Measurements from ENCODE around the gene MEX3B. TPM values are rescaled to one million over a fixed set of nuclear protein-coding genes. Genes with fewer than 3 reads are reported as not detected.

The MEX3B gene
- total and polyA plus RNA-seq, 9 of the 15 experiments (the other 6 are each of a cell fraction or from before 2014, with no cell fraction given): 0.94 to 12.8 (median 3.6) TPM

- TF ChIP-seq KLF10 (CRISPR knock-in tag; IDR thresholded peaks at IDR 0.05): no peak
- no peak for TF ChIP-seq FOS (IDR thresholded peaks at IDR 0.05; ENCODE audit: extremely low read depth, insufficient read length)
- no peak for TF ChIP-seq SMAD1 (IDR thresholded peaks at IDR 0.05; ENCODE audit: low read depth, low read length, partially characterized antibody)
- TF ChIP-seq L3MBTL2 (IDR thresholded peaks at IDR 0.05): no peak
- TF ChIP-seq AFF4 (CRISPR knock-in tag; IDR thresholded peaks at IDR 0.05): no peak
- TF ChIP-seq ZNF24 (IDR thresholded peaks at IDR 0.05): no peak
- no peak for TF ChIP-seq JUNB (CRISPR knock-in tag; conservative IDR thresholded peaks at IDR 0.05)
- no peak for TF ChIP-seq MITF (IDR thresholded peaks at IDR 0.05)
- no peak for TF ChIP-seq ZNF224 (CRISPR knock-in tag; IDR thresholded peaks at IDR 0.05)
- TF ChIP-seq JUN (IDR thresholded peaks at IDR 0.05; ENCODE audit: borderline replicate concordance, low read depth, low read length): no peak
- TF ChIP-seq JUN (CRISPR knock-in tag; IDR thresholded peaks at IDR 0.05; ENCODE audit: borderline replicate concordance): no peak
- TF ChIP-seq ZNF274 (IDR thresholded peaks at IDR 0.05; ENCODE audit: borderline replicate concordance, low read depth, low read length): no peak
- TF ChIP-seq RBM22 (IDR thresholded peaks at IDR 0.05; ENCODE audit: low read depth, low read length, poor library complexity, severe bottlenecking): no peak
- no peak for TF ChIP-seq ZNF324 (CRISPR knock-in tag; IDR thresholded peaks at IDR 0.05)
- TF ChIP-seq, protein P1, sequence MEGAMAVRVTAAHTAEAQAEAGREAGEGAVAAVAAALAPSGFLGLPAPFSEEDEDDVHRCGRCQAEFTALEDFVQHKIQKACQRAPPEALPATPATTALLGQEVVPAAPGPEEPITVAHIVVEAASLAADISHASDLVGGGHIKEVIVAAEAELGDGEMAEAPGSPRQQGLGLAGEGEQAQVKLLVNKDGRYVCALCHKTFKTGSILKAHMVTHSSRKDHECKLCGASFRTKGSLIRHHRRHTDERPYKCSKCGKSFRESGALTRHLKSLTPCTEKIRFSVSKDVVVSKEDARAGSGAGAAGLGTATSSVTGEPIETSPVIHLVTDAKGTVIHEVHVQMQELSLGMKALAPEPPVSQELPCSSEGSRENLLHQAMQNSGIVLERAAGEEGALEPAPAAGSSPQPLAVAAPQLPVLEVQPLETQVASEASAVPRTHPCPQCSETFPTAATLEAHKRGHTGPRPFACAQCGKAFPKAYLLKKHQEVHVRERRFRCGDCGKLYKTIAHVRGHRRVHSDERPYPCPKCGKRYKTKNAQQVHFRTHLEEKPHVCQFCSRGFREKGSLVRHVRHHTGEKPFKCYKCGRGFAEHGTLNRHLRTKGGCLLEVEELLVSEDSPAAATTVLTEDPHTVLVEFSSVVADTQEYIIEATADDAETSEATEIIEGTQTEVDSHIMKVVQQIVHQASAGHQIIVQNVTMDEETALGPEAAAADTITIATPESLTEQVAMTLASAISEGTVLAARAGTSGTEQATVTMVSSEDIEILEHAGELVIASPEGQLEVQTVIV (CRISPR knock-in tag; IDR thresholded peaks at IDR 0.05; ENCODE audit: borderline replicate concordance): no peak
- TF ChIP-seq HDAC1 (IDR thresholded peaks at IDR 0.05): no peak
- TF ChIP-seq, protein P2, sequence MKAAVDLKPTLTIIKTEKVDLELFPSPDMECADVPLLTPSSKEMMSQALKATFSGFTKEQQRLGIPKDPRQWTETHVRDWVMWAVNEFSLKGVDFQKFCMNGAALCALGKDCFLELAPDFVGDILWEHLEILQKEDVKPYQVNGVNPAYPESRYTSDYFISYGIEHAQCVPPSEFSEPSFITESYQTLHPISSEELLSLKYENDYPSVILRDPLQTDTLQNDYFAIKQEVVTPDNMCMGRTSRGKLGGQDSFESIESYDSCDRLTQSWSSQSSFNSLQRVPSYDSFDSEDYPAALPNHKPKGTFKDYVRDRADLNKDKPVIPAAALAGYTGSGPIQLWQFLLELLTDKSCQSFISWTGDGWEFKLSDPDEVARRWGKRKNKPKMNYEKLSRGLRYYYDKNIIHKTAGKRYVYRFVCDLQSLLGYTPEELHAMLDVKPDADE (conservative IDR thresholded peaks at IDR 0.05; ENCODE audit: control insufficient read depth, low read depth, low read length): no peak
- no peak for TF ChIP-seq NFE2L1 (tag; IDR thresholded peaks at IDR 0.05; ENCODE audit: borderline replicate concordance, low read depth)
- no peak for TF ChIP-seq HNRNPL (IDR thresholded peaks at IDR 0.05; ENCODE audit: low read depth, low read length)
- TF ChIP-seq DPF2 (IDR thresholded peaks at IDR 0.05): peak; percentile 51
- TF ChIP-seq CBFA2T3 (IDR thresholded peaks at IDR 0.05): peak; percentile 65
Observed at GRCh38 chr15:82086243-82086995, 40.6 kb upstream of the MEX3B start (continued).
